GM12873 (cell line): ENCODE measurements around the gene MOB3A.

ENCODE experiments used
- CTCF ChIP-seq: IDR thresholded peaks from 2 replicates; pipeline ENCODE4 v1.5.1; 2012; ENCODE audit warnings: low read depth, mild to moderate bottlenecking, moderate library complexity, low read length, control low read depth; ENCODE audit not compliant: insufficient read depth; ENCODE audit errors: missing control alignments

MOB3A gene

GRCh38 chr19:2120821-2121220 is 24.7 kb upstream of the MOB3A start:
- no peak for TF ChIP-seq CTCF

- no peak for TF ChIP-seq CTCF
These were observed 24.0 kb upstream of the MOB3A start for GRCh38 chr19:2119921-2120785.

DNA sequence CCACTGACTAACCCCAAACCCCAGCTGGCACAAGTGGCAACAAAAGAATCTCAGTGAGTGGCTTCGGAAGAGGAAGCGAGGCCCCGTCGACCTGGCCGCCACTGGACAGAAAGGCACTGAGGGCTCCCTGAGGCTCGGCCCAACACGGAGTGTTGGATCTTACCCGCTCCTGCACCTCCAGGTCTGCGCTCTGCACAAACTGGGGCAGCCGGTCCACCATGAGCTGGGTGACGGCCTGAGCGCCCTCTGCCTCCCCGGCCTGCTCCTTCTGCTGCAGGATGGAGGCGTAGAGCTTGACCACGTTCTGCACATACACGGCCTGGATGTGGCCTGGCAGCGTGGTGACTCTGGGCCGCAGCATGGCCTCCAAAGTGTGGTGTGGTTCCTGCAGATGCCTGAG is 22.3 kb upstream of the MOB3A start:
- TF ChIP-seq CTCF, result no peak

DNA sequence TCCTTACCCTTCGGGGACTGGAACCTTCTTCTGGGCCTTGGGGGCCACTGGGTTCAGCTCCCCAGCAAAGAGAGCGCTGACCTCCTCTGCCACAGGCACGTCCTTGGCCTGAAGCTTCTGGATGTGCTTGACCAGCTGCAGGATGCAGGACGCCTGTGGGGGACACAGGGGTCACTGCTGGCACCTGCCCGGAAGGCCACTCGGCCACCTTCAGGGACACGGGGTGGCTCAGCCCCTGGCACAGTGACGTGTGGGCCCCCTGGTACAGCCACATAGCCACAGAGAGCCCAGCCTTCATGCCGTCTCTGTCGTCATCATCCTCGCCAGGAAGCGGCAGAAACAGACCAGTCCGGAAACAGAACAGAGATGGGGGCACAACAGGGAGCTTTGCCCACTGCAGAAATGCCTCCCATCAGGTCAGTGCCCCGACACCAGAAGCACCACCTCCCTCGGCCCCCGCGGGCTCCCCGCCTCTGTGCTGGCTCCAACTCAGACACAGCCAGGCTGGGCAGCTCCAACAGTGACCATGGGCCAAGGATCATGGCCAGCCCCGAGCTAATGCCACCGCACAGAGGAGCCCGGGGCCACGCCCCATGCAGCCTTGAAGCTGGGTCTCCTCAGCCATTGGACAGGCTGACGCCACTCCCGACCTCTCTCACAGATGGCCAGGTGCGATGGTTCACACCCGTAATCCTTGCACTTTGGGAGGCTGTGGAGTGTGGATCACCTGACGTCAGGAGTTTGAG is 21.3 kb upstream of the MOB3A start:
- TF ChIP-seq CTCF, result no peak

- TF ChIP-seq CTCF, result no peak
These were observed 20.4 kb upstream of the MOB3A start for GRCh38 chr19:2116507-2116906.

DNA sequence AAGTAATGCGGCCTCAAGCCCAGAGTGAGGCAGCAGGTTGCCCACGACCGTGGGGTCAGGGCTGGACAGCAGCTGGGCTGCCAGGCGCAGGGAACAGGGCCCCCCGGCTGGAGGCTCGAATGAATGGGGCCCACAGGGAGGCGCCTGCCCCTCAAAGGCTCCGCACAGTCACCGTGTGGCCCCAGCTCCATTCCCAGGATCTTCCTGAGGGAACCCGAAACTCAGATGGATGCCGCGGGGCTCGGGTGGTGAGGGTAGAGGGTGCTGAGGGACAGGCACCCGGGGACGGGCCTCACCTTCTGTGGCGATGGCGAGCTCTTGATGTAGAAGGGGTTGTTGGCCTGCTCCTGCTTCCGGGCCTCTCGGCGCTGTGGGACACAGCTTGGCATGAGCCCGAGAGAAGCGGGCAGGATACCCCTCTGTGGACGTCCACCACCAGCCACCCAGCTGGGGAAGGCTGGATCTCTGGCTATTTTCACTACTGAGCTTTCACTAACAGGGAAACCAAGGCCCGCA is 19.8 kb upstream of the MOB3A start:
- TF ChIP-seq CTCF, result no peak

GRCh38 chr19:2115324-2115723 is 19.2 kb upstream of the MOB3A start:
- TF ChIP-seq CTCF, result no peak
